H1 (cell line): ENCODE data around the gene NELFB. TPM values are rescaled to one million over a fixed set of nuclear protein-coding genes. Genes with fewer than 3 reads are reported as not detected.

Experiments used
- CTCF ChIA-PET: fragments of 300-600 bp; sonication (Branson Sonifier 250); formaldehyde crosslinking; loops from one replicate; lab custom pipeline; 2021; ENCODE audit not compliant: partially characterized antibody; lab: Charles Lee
- POLR2A ChIA-PET: fragments of 300-600 bp; sonication (Branson Sonifier 250); formaldehyde crosslinking; loops from one replicate; lab custom pipeline; 2021; ENCODE audit warnings: inconsistent platforms; ENCODE audit not compliant: partially characterized antibody; lab: Charles Lee
- DNase-seq, 2 experiments: peaks; one replicate each; pipeline versions ENCODE4 v3.0.0 to v3.0.0-alpha.2; 2010 to 2022; ENCODE audit warnings: low spot score in 2 of 2, low read depth in 1 of 2, mixed read lengths in 1 of 2
- FAIRE-seq: peaks from 2 replicates; lab custom pipeline; 2011; peaks lifted over from hg19 to GRCh38; lab: Jason Lieb, UNC
- H2AFZ ChIP-seq: 2 replicates; pipeline ENCODE4 v1.8.1; 2012; ENCODE audit warnings: low read length, inconsistent platforms
- H2AK5ac ChIP-seq: 2 replicates; pipeline ENCODE4 v1.6.1; 2013; ENCODE audit warnings: low read depth, low read length
- H2BK120ac ChIP-seq: replicated peaks from 2 replicates; pipeline ENCODE3; 2013; ENCODE audit warnings: low read depth, low read length, inconsistent platforms
- H2BK12ac ChIP-seq: 2 replicates; pipeline ENCODE4 v1.6.1; 2013; ENCODE audit warnings: low read depth, low read length
- H2BK15ac ChIP-seq: 2 replicates; pipeline ENCODE4 v1.6.1; 2013; ENCODE audit warnings: low read length
- H2BK20ac ChIP-seq: 2 replicates; pipeline ENCODE4 v1.6.1; 2013; ENCODE audit warnings: low read length
- H2BK5ac ChIP-seq: 2 replicates; pipeline ENCODE4 v1.6.1; 2013; ENCODE audit warnings: low read depth, low read length
- H3K14ac ChIP-seq: 2 replicates; pipeline ENCODE4 v1.6.1; 2013; ENCODE audit warnings: inconsistent platforms; ENCODE audit not compliant: insufficient read length
- H3K18ac ChIP-seq: 2 replicates; pipeline ENCODE4 v1.6.1; 2013; ENCODE audit warnings: low read length; ENCODE audit errors: extremely low read depth
- H3K23ac ChIP-seq: 2 replicates; pipeline ENCODE4 v1.6.1; 2013; ENCODE audit warnings: inconsistent platforms; ENCODE audit not compliant: insufficient read length
- H3K23me2 ChIP-seq: 2 replicates; pipeline ENCODE4 v1.6.1; 2013; ENCODE audit warnings: low read depth, low read length
- H3K27ac ChIP-seq: 2 replicates; pipeline ENCODE4 v1.6.1; 2011; ENCODE audit warnings: low read depth, low read length, inconsistent platforms
- H3K27me3 ChIP-seq, 4 experiments: replicated peaks in 1 of 4; 1 replicate in 1 of 4; 2 replicates in 3 of 4; pipeline versions ENCODE4 v1.6.1 to v1.8.1; 2011 to 2013; ENCODE audit warnings: low read length in 3 of 4, mild to moderate bottlenecking in 3 of 4, inconsistent platforms in 2 of 4, mixed read lengths in 2 of 4, moderate library complexity in 1 of 4; ENCODE audit not compliant: control insufficient read depth in 3 of 4, insufficient read depth in 3 of 4; ENCODE audit errors: extremely low read depth in 1 of 4
- H3K36me3 ChIP-seq, 4 experiments: 2 replicates each; pipeline versions ENCODE4 v1.6.1 to v1.8.1; 2011 to 2013; ENCODE audit warnings: mild to moderate bottlenecking in 4 of 4, low read length in 3 of 4, moderate library complexity in 2 of 4, control low read depth in 1 of 4, inconsistent platforms in 1 of 4; ENCODE audit not compliant: insufficient read depth in 4 of 4, control insufficient read depth in 2 of 4
- H3K4ac ChIP-seq: replicated peaks from 2 replicates; pipeline ENCODE3; 2013; ENCODE audit warnings: low read length, low read depth, mixed read lengths, inconsistent platforms; ENCODE audit not compliant: insufficient read length
- H3K4me1 ChIP-seq, 4 experiments: replicated peaks in 1 of 4; 1 replicate in 1 of 4; 2 replicates in 3 of 4; pipeline versions ENCODE4 v1.6.1 to v1.8.1; 2011 to 2013; ENCODE audit warnings: low read length in 3 of 4, inconsistent platforms in 2 of 4, mixed read lengths in 1 of 4; ENCODE audit not compliant: insufficient read depth in 4 of 4, control insufficient read depth in 3 of 4
- H3K4me2 ChIP-seq, 2 experiments: 2 replicates each; pipeline versions ENCODE4 v1.6.1 to v1.8.1; 2011 to 2013; ENCODE audit warnings: low read depth in 2 of 2, low read length in 2 of 2, control low read depth in 1 of 2, inconsistent platforms in 1 of 2, mild to moderate bottlenecking in 1 of 2; ENCODE audit not compliant: insufficient read depth in 1 of 2
- H3K4me3 ChIP-seq, 4 experiments: fragments of 200-600, 300-600 bp in 1 of 4; sonication (generic), shearing (Covaris generic), sonication (Bioruptor Twin) in 1 of 4; 2 replicates each; pipeline versions ENCODE4 v1.5.1 to v1.8.1; 2011 to 2016; ENCODE audit warnings: low read length in 4 of 4, low read depth in 3 of 4, control low read depth in 2 of 4, inconsistent platforms in 2 of 4, mild to moderate bottlenecking in 2 of 4, mixed read lengths in 1 of 4, moderate library complexity in 1 of 4; ENCODE audit not compliant: insufficient read depth in 2 of 4; ENCODE audit errors: extremely low read depth in 1 of 4
- H3K56ac ChIP-seq: replicated peaks from 2 replicates; pipeline ENCODE3; 2013; ENCODE audit warnings: low read depth, mild to moderate bottlenecking, mixed read lengths, low read length, inconsistent platforms; ENCODE audit not compliant: insufficient read length
- H3K79me1 ChIP-seq: 2 replicates; pipeline ENCODE4 v1.6.1; 2013; ENCODE audit warnings: low read depth, low read length, control low read depth
- H3K79me2 ChIP-seq, 2 experiments: 2 replicates each; pipeline versions ENCODE4 v1.6.1 to v1.8.1; 2012 to 2013; ENCODE audit warnings: low read length in 2 of 2, mild to moderate bottlenecking in 2 of 2, inconsistent platforms in 1 of 2; ENCODE audit not compliant: insufficient read depth in 2 of 2, control insufficient read depth in 1 of 2
- H3K9ac ChIP-seq, 4 experiments: replicated peaks in 1 of 4; 1 replicate in 1 of 4; 2 replicates in 3 of 4; pipeline versions ENCODE4 v1.6.1 to v1.8.1; 2011 to 2013; ENCODE audit warnings: low read depth in 3 of 4, low read length in 3 of 4, control low read depth in 2 of 4, mild to moderate bottlenecking in 2 of 4, moderate library complexity in 2 of 4, inconsistent platforms in 1 of 4; ENCODE audit errors: extremely low read depth in 1 of 4
- H3K9me3 ChIP-seq, 2 experiments: 2 replicates each; pipeline versions ENCODE4 v1.6.1 to v1.8.1; 2012 to 2013; ENCODE audit warnings: mild to moderate bottlenecking in 2 of 2, moderate library complexity in 2 of 2, control low read depth in 1 of 2, inconsistent platforms in 1 of 2, low read depth in 1 of 2, low read length in 1 of 2, mixed read lengths in 1 of 2; ENCODE audit not compliant: insufficient read depth in 2 of 2
- H4K20me1 ChIP-seq, 2 experiments: replicated peaks in 1 of 2; 2 replicates each; pipeline versions ENCODE3 to v1.8.1; 2011 to 2013; ENCODE audit warnings: inconsistent platforms in 2 of 2, low read length in 2 of 2, mild to moderate bottlenecking in 1 of 2; ENCODE audit not compliant: insufficient read depth in 2 of 2, control insufficient read depth in 1 of 2
- H4K5ac ChIP-seq: 2 replicates; pipeline ENCODE4 v1.6.1; 2013; ENCODE audit warnings: low read length, low read depth, mixed read lengths, inconsistent platforms; ENCODE audit not compliant: insufficient read length
- H4K8ac ChIP-seq: 2 replicates; pipeline ENCODE4 v1.8.0; 2013; ENCODE audit warnings: mild to moderate bottlenecking, moderate library complexity, low read length, inconsistent platforms; ENCODE audit not compliant: insufficient read depth; ENCODE audit errors: extremely low read depth
- H4K91ac ChIP-seq: replicated peaks from 2 replicates; pipeline ENCODE3; 2013; ENCODE audit warnings: low read length, mixed read lengths, inconsistent platforms; ENCODE audit not compliant: insufficient read length
- CBX8 ChIP-seq: fragments of 300-800, 300-1000 bp; sonication (generic); IDR thresholded peaks from 2 replicates; pipeline ENCODE4 v1.7.1; 2016; ENCODE audit warnings: low read depth, low read length, borderline replicate concordance
- CHD2 ChIP-seq: IDR thresholded peaks from 2 replicates; pipeline ENCODE4 v1.6.1; 2012; ENCODE audit warnings: low read length, improper control_type of control experiment
- CREB1 ChIP-seq: IDR thresholded peaks from 2 replicates; pipeline ENCODE4 v1.6.1; 2012; ENCODE audit warnings: inconsistent platforms
- CTCF ChIP-seq, 3 experiments: IDR thresholded peaks; 1 replicate in 2 of 3; 2 replicates in 1 of 3; pipeline versions ENCODE4 v1.5.1 to v1.6.1; 2011; ENCODE audit warnings: low read length in 3 of 3, mild to moderate bottlenecking in 3 of 3, inconsistent platforms in 2 of 3, low read depth in 1 of 3, moderate library complexity in 1 of 3; ENCODE audit not compliant: insufficient read depth in 1 of 3; ENCODE audit errors: control extremely low read depth in 1 of 3
- E2F6 ChIP-seq: IDR thresholded peaks from 2 replicates; pipeline ENCODE4 v1.6.1; 2012; ENCODE audit warnings: inconsistent platforms
- JUN ChIP-seq: IDR thresholded peaks from 2 replicates; pipeline ENCODE4 v1.6.1; 2011; ENCODE audit warnings: low read depth, mild to moderate bottlenecking, improper control_type of control experiment, low read length
- KDM1A ChIP-seq: fragments of 200-600, 300-600 bp; sonication (generic); IDR thresholded peaks from 2 replicates; pipeline ENCODE4 v1.7.1; 2016; ENCODE audit warnings: mild to moderate bottlenecking, low read length, borderline replicate concordance
- NANOG ChIP-seq: IDR thresholded peaks from 2 replicates; pipeline ENCODE4 v1.6.1; 2011; ENCODE audit warnings: low read length, low read depth, mild to moderate bottlenecking, inconsistent platforms; ENCODE audit not compliant: insufficient read depth, poor library complexity, severe bottlenecking
- WGBS, 2 experiments: shearing (Covaris generic) in 1 of 2; methylation state at CpG; one replicate each; pipeline versions ENCODE4 v1.1.6 to v1.1.7; 2013 to 2015; ENCODE audit warnings: low lambda C conversion rate in 2 of 2, mixed read lengths in 2 of 2, inconsistent platforms in 1 of 2, low coverage in 1 of 2, missing lambda C conversion rate in 1 of 2; ENCODE audit not compliant: insufficient replicate concordance in 2 of 2, insufficient coverage in 1 of 2, insufficient read length in 1 of 2; ENCODE audit errors: extremely low coverage in 1 of 2, missing lambda C conversion rate in 1 of 2; 5-methylcytosine and 5-hydroxymethylcytosine counted together
- polyA plus RNA-seq, 7 experiments: library from polyadenylated mRNA; depleted of rRNA in 3 of 7; stranded (reverse) in 5 of 7; unstranded in 2 of 7; fragments of >200 nt in 5 of 7; fragments of 200-250 nt in 2 of 7; gene quantifications; 1 replicate in 5 of 7; 2 replicates in 1 of 7; 4 replicates in 1 of 7; pipeline versions ENCODE4 v1.2.1 to v1.2.3, GENCODE V29; 2011 to 2013; ENCODE audit warnings: missing spikeins in 2 of 7, mixed read lengths in 2 of 7
- total RNA-seq: library from RNA; stranded (reverse); fragmentation: NEBNext Ultra II Directional; extraction: Animal tissue kit (Norgen Biotek cat#: 25700); gene quantifications from 2 replicates; pipeline ENCODE4 v1.2.1, GENCODE V29; 2021

The NELFB gene
- total and polyA plus RNA-seq, 2 of the 8 experiments (the other 6 are each of a cell fraction or from before 2014, with no cell fraction given) = 57.6 to 78.0 TPM

- H3K4me2 ChIP-seq = peak overlapping the region in 1 of 2 experiments; percentile 30; a peak in 1 of 4 replicates
- peak in 1 of 2 experiments; percentile 66 for DNase-seq
- TF ChIP-seq JUN (no peak), E2F6 (peak; percentile 87), CREB1 (no peak), CTCF (IDR thresholded peaks at IDR 0.05; ENCODE audit: control extremely low read depth in 1 of 3, insufficient read depth in 1 of 3, low read depth in 1 of 3, low read length in 3 of 3) (peak in 1 of 3 experiments; percentile 5; a peak in 1 of 4 replicates), CBX8 (no peak), KDM1A (no peak), NANOG (no peak), CHD2 (no peak)
These were observed 50.1 kb downstream of the NELFB start for GRCh38 chr9:137305060-137305797.

More at GRCh38 chr9:137305060-137305797, 50.1 kb downstream of the NELFB start:
- peak overlapping the region; percentile 32 for H4K5ac ChIP-seq
- H3K9ac ChIP-seq = no peak overlapping the region
- CTCF ChIA-PET = interaction anchor here (1.2 to 4.7 kb wide), 5 partner anchors 8 to 110 kb away, joined by 3 to 55 read pairs (median 3); no protein-coding TSS in a partner anchor
- WGBS, 2 experiments = 72% methylated on average over 30 of the region's 36 CpGs; no CpG with 5 or more reads in 1 of the 2 experiments
- no peak overlapping the region for H3K23ac ChIP-seq
- H3K79me1 ChIP-seq = peaks cover 3% of the 10 kb centered on the region
- H3K4me1 ChIP-seq = peaks cover 0 to 44% (median 35%) of the 10 kb centered on the region in 4 experiments; a peak in 6 of 7 replicates
- H2BK5ac ChIP-seq = peak overlapping the region; percentile 91; the same call in 1 of the 2 replicates
- H3K27ac ChIP-seq = no peak overlapping the region
- peaks cover 0 to 16% (median 7%) of the 10 kb centered on the region in 4 experiments; a peak in 5 of 7 replicates for H3K27me3 ChIP-seq
- H2AFZ ChIP-seq = no peak overlapping the region
- no peak overlapping the region for H3K4me3 ChIP-seq
- H3K9me3 ChIP-seq = no peaks in the 10 kb centered on the region
- no peaks in the 10 kb centered on the region for H3K36me3 ChIP-seq
- H3K14ac ChIP-seq = no peak overlapping the region
- H2BK15ac ChIP-seq = peak overlapping the region; percentile 88; the same call in 1 of the 2 replicates
- peak overlapping the region; percentile 88 for H4K91ac ChIP-seq
- peaks cover 0 to 3% of the 10 kb centered on the region in 2 experiments; a peak in 1 of 4 replicates for H3K79me2 ChIP-seq
- peak overlapping the region; percentile 90; the same call in 1 of the 2 replicates for H2AK5ac ChIP-seq
- peak overlapping the region; percentile 97; the same call in 1 of the 2 replicates for H2BK12ac ChIP-seq
- POLR2A ChIA-PET = interaction anchor here (1.1 to 10.0 kb wide), 4 partner anchors 10 to 28 kb away, joined by 3 to 129 read pairs (median 4); partner anchors contain the start of gene TOR4A
- no peak overlapping the region for H2BK120ac ChIP-seq
- peaks cover 0 to 3% of the 10 kb centered on the region in 2 experiments for H4K20me1 ChIP-seq
- peak overlapping the region; percentile 69 for H4K8ac ChIP-seq
- H3K4ac ChIP-seq = peak overlapping the region; percentile 92
- peak overlapping the region; percentile 83 for H3K18ac ChIP-seq
- peaks cover 11% of the 10 kb centered on the region for H3K23me2 ChIP-seq
- FAIRE-seq = no peak
- no peak overlapping the region for H2BK20ac ChIP-seq
- H3K56ac ChIP-seq = no peak overlapping the region
